ENCODE results near the gene RRAS. TPM values are rescaled to one million over a fixed set of nuclear protein-coding genes. Genes with fewer than 3 reads are reported as not detected.
A peak's percentile ranks its signal among the peaks of the same experiment; 100 is the strongest.

The RRAS gene
- total and polyA plus RNA-seq, 2 of the 4 experiments (the other 2 are of a cell fraction) = 50.2 to 241 TPM

DNA sequence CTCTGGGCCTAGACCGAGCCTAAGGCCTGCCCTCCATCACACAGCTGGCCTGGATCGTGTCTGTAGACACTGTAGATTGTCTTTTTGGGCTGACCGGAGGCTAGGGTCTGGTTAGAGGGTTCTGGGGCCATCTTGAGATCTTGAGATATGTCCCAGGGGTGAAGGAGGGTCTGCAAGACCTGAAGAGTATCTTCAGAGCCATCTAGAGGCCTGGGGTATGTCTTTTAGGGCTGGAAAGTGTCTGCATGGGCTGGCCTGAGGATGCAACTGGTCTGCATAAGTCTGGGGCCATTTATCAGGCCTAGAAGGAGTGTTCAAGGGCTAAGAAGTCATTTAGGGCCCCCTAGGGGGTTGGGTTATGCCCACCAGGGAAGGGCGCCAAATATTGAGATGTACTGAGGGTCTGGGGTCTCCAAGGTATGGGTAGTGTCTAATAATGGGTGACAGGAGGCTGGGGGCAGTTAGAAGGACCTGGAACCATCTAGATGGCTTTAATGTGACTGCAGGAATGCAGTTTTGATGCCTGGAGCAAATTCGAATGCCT, 2.6 kb upstream of the RRAS start:
- Histone ChIP-seq H3K4me3 (ENCODE audit: insufficient read depth, low read depth, low read length) (peak overlapping the region; percentile 95), H3K18ac (ENCODE audit: low read depth, low read length) (peak overlapping the region; percentile 76), H2AK9ac (replicated peaks; ENCODE audit: low read depth, low read length, poor library complexity) (peak overlapping the region; percentile 97), H3K27me3 (ENCODE audit: control insufficient read depth, insufficient read depth, low read length) (no peaks in the 10 kb centered on the region), H2AFZ (replicated peaks; ENCODE audit: low read length, poor library complexity) (peak overlapping the region; percentile 68), H2BK120ac (ENCODE audit: low read depth, low read length) (peak overlapping the region; percentile 58), H3K14ac (replicated peaks; ENCODE audit: low read depth, low read length) (peak overlapping the region; percentile 99), H4K91ac (ENCODE audit: insufficient read depth, low read depth, low read length) (peak overlapping the region; percentile 97), H3K4ac (ENCODE audit: low read depth, low read length) (peak overlapping the region; percentile 99), H3K23ac (ENCODE audit: low read depth, low read length) (peak overlapping the region; percentile 96), H2BK5ac (ENCODE audit: low read depth, low read length, poor library complexity, severe bottlenecking) (peak overlapping the region; percentile 79), H3K4me1 (ENCODE audit: control insufficient read depth, insufficient read depth, low read length) (peaks cover 7% of the 10 kb centered on the region), H2BK20ac (ENCODE audit: low read depth, low read length) (no peak overlapping the region), H3K36me3 (ENCODE audit: control insufficient read depth, insufficient read depth, low read length) (peaks cover 19% of the 10 kb centered on the region), H3K9ac (ENCODE audit: low read depth, low read length) (peak overlapping the region; percentile 99), H3K27ac (ENCODE audit: insufficient read depth, low read length) (peak overlapping the region; percentile 98), H3K79me1 (ENCODE audit: low read depth in 1 of 2, low read length in 2 of 2) (peaks cover 40 to 72% of the 10 kb centered on the region in 2 experiments), H4K5ac (ENCODE audit: low read depth, low read length) (peak overlapping the region; percentile 83), H3K4me2 (ENCODE audit: low read depth, low read length) (peak overlapping the region; percentile 94), H3K56ac (ENCODE audit: extremely low read depth, insufficient read depth, low read length) (peak overlapping the region; percentile 89), H3K9me3 (ENCODE audit: control insufficient read depth, insufficient read depth, low read length) (no peaks in the 10 kb centered on the region), H3K9me1 (ENCODE audit: insufficient read depth, low read length) (0 out of 2 replicates have a peak, but pooled peaks cover 8% of the 10 kb centered on the region), H4K20me1 (ENCODE audit: insufficient read depth, low read length) (peaks cover 33% of the 10 kb centered on the region), H2AK5ac (ENCODE audit: low read depth, low read length) (peak overlapping the region; percentile 99), H2BK15ac (ENCODE audit: low read depth, low read length) (peak overlapping the region; percentile 19; the same call in 1 of the 3 replicates), H4K8ac (ENCODE audit: low read depth in 2 of 2, low read length in 2 of 2) (peak overlapping the region; percentile 91 to 98)
- no peak for ATAC-seq (ENCODE audit: low read depth)
- BruUV-seq (replicated peaks) = no TSS peak
- intact Hi-C loops (cut with micrococcal nuclease) (loop anchor here (1.0 kb wide), 1 partner anchor 23 kb away; the partner anchor contains the start of genes BCL2L12 and IRF3), in situ Hi-C loops (cut with MboI; ENCODE audit: low sequenced_read_pairs) (no loop called here), dilution Hi-C loops (cut with HindIII; ENCODE audit: low sequenced_read_pairs, unreplicated experiment) (no loop called here)
- no peak for DNase-seq
- no peak for TF ChIP-seq CEBPB (IDR thresholded peaks at IDR 0.05; ENCODE audit: low read depth, low read length)
- no peak for TF ChIP-seq BHLHE40 (IDR thresholded peaks at IDR 0.05; ENCODE audit: low read depth, low read length)
- CTCF ChIA-PET = interaction anchor here (1.2 to 2.5 kb wide), 4 partner anchors 12 to 72 kb away, joined by 3 to 7 read pairs (median 4); no protein-coding TSS in a partner anchor
- WGBS, 2 experiments (ENCODE audit: extremely low coverage in 2 of 2, insufficient read length in 1 of 2) = 36% methylated on average over 2 of the region's 5 CpGs; no CpG with 5 or more reads in 1 of the 2 experiments
- POLR2A ChIA-PET (ENCODE audit: unreplicated experiment) = no interaction called here

Data from IMR-90 (cell line).